ENCODE results near the gene PLCL1. TPM values are rescaled to one million over a fixed set of nuclear protein-coding genes. Genes with fewer than 3 reads are reported as not detected.

PLCL1 gene
- total RNA-seq, 2 donors from 2014 or later, result 0.04 to 0.11 TPM

DNA sequence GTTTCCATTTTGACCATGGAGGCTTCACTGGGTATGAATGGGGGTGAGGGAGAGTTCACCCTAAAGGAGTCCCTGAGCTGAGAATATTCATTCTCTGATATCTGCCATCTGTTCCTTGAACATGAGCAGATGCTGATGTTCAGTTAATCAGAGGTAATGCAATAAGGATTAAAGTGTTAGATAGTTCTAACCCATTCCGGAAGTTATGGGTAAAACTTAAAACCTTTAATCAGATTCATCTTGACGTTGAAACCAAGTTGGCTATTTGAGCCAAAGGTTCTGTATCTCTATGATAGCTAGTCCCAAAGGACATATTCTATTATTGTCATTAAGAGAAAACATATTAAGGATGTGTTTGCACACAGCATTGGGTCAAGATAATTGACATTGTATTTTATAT, 268.9 kb downstream of the PLCL1 start:
- H3K36me3 ChIP-seq (ENCODE audit: control insufficient read depth, insufficient read depth, low read length), result no peaks in the 10 kb centered on the region
- no peak overlapping the region for H3K27ac Mint-ChIP-seq
- H3K4me3 ChIP-seq (ENCODE audit: low read length), result no peak overlapping the region
- H3K9me3 ChIP-seq (ENCODE audit: control insufficient read depth, low read length), result no peaks in the 10 kb centered on the region
- no peak overlapping the region for H3K27ac ChIP-seq (ENCODE audit: low read depth, low read length)
- H3K27me3 Mint-ChIP-seq (ENCODE audit: insufficient read depth), result no peaks in the 10 kb centered on the region
- no peaks in the 10 kb centered on the region for H3K27me3 ChIP-seq (ENCODE audit: control insufficient read depth, insufficient read depth, low read length, poor library complexity, severe bottlenecking)
- H3K9ac ChIP-seq (ENCODE audit: extremely low read depth, low read length, poor library complexity, severe bottlenecking), result no peak overlapping the region
- H3K4me1 ChIP-seq (ENCODE audit: control insufficient read depth, insufficient read depth, low read length), result no peaks in the 10 kb centered on the region
- TF ChIP-seq, protein P1, sequence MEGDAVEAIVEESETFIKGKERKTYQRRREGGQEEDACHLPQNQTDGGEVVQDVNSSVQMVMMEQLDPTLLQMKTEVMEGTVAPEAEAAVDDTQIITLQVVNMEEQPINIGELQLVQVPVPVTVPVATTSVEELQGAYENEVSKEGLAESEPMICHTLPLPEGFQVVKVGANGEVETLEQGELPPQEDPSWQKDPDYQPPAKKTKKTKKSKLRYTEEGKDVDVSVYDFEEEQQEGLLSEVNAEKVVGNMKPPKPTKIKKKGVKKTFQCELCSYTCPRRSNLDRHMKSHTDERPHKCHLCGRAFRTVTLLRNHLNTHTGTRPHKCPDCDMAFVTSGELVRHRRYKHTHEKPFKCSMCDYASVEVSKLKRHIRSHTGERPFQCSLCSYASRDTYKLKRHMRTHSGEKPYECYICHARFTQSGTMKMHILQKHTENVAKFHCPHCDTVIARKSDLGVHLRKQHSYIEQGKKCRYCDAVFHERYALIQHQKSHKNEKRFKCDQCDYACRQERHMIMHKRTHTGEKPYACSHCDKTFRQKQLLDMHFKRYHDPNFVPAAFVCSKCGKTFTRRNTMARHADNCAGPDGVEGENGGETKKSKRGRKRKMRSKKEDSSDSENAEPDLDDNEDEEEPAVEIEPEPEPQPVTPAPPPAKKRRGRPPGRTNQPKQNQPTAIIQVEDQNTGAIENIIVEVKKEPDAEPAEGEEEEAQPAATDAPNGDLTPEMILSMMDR (conservative IDR thresholded peaks at IDR 0.05), result no peak
- 95 to 100% methylated on average over 1 to 2 of the region's 2 CpGs for WGBS, 2 experiments (ENCODE audit: insufficient coverage in 1 of 2, insufficient read length in 1 of 2)
- H3K4me1 Mint-ChIP-seq, result no peaks in the 10 kb centered on the region
- no peak overlapping the region for H3K4me3 Mint-ChIP-seq
- H3K36me3 Mint-ChIP-seq (ENCODE audit: low read depth), result no peaks in the 10 kb centered on the region
- DNase-seq, result no peak
- no peaks in the 10 kb centered on the region for H3K9me3 Mint-ChIP-seq

- Mint-ChIP-seq H3K27me3 (ENCODE audit: insufficient read depth) (no peaks in the 10 kb centered on the region), H3K4me1 (no peaks in the 10 kb centered on the region), H3K27ac (no peak overlapping the region), H3K9me3 (no peaks in the 10 kb centered on the region), H3K4me3 (no peak overlapping the region), H3K36me3 (ENCODE audit: low read depth) (no peaks in the 10 kb centered on the region)
- 80 to 97% methylated on average over 1 of the region's 1 CpG for WGBS, 2 experiments (ENCODE audit: insufficient coverage in 1 of 2, insufficient read length in 1 of 2)
- Histone ChIP-seq H3K27ac (ENCODE audit: low read depth, low read length) (no peak overlapping the region), H3K27me3 (ENCODE audit: control insufficient read depth, insufficient read depth, low read length, poor library complexity, severe bottlenecking) (no peaks in the 10 kb centered on the region), H3K4me3 (ENCODE audit: low read length) (no peak overlapping the region), H3K36me3 (ENCODE audit: control insufficient read depth, insufficient read depth, low read length) (no peaks in the 10 kb centered on the region), H3K9ac (ENCODE audit: extremely low read depth, low read length, poor library complexity, severe bottlenecking) (no peak overlapping the region), H3K9me3 (ENCODE audit: control insufficient read depth, low read length) (no peaks in the 10 kb centered on the region), H3K4me1 (ENCODE audit: control insufficient read depth, insufficient read depth, low read length) (no peaks in the 10 kb centered on the region)
- TF ChIP-seq, protein P1 (conservative IDR thresholded peaks at IDR 0.05), result no peak
- no peak for DNase-seq
These were observed 273.1 kb downstream of the PLCL1 start for GRCh38 chr2:198077477-198077876.

DNA sequence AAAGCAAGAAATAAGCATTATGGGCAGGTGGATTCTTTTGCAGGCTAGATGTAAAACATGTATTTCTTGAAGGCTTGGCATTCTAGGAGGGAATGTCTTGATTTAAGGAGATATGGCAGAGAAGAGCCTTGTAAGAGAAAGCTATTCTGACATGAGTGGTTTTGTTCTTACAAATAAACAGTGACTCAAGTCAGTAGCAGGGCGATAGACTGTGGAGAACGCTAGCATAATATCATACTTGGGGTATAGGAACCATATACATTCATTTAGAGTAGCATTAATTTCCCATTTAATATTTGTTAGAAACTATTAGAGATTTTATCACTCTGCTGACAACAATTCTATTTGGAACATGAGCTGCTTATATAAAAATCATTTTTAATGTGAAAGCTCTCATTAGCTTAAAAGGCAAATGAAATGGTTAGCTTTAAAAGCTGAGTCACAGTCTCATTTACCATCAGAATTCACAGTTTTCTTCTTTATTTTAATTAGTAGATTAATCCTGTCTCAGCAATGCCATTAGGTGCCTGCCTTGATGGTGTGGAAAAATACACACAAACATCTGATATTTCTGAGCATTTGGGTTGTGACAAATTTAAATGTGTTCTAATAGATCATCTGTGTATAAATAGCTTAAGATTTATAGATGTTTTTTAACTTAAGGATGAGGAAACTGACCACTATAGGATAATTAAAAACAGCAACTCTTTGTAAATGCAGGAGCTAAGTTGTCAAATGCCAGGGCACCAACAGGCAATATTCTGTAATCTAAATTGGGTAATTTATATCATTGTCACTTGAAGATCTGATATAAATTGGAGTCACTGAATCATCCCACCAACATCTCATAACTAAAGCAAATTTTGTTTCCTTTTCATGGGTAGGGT, 276.7 kb downstream of the PLCL1 start:
- Mint-ChIP-seq H3K36me3 (ENCODE audit: low read depth) (no peaks in the 10 kb centered on the region), H3K4me3 (no peak overlapping the region), H3K27me3 (ENCODE audit: insufficient read depth) (no peaks in the 10 kb centered on the region), H3K9me3 (no peaks in the 10 kb centered on the region), H3K4me1 (no peaks in the 10 kb centered on the region), H3K27ac (no peak overlapping the region)
- H3K27ac ChIP-seq (ENCODE audit: low read depth, low read length), result no peak overlapping the region
- no peaks in the 10 kb centered on the region for H3K9me3 ChIP-seq (ENCODE audit: control insufficient read depth, low read length)
- H3K4me1 ChIP-seq (ENCODE audit: control insufficient read depth, insufficient read depth, low read length), result no peaks in the 10 kb centered on the region
- TF ChIP-seq, protein P1 (conservative IDR thresholded peaks at IDR 0.05), result no peak
- H3K9ac ChIP-seq (ENCODE audit: extremely low read depth, low read length, poor library complexity, severe bottlenecking), result no peak overlapping the region
- H3K27me3 ChIP-seq (ENCODE audit: control insufficient read depth, insufficient read depth, low read length, poor library complexity, severe bottlenecking), result no peaks in the 10 kb centered on the region
- DNase-seq, result no peak
- H3K36me3 ChIP-seq (ENCODE audit: control insufficient read depth, insufficient read depth, low read length), result no peaks in the 10 kb centered on the region
- WGBS, 2 experiments (ENCODE audit: insufficient coverage in 1 of 2, insufficient read length in 1 of 2), result 100% methylated on average over 1 of the region's 2 CpGs; no CpG with 5 or more reads in 1 of the 2 experiments
- no peak overlapping the region for H3K4me3 ChIP-seq (ENCODE audit: low read length)

Data from endodermal cell (in vitro differentiated cells).